IMR-90 (cell line): Measurements from ENCODE around the gene C1QTNF9B. TPM values are rescaled to one million over a fixed set of nuclear protein-coding genes. Genes with fewer than 3 reads are reported as not detected.

Experiments
- ATAC-seq: fragments of 200-7000 bp; cut with Tn5 transposase; 2 replicates; pipeline ENCODE4 v1.9.1; 2020; ENCODE audit warnings: low read depth, mild to moderate bottlenecking, moderate library complexity
- BruUV-seq: library from RNA; stranded (reverse); fragments of 400-500 nt; replicated peaks from 2 replicates; lab custom pipeline; 2021; lab: Mats Ljungman, UMichigan
- CTCF ChIA-PET: fragments of 300-600 bp; formaldehyde crosslinking; extraction: SDS; loops from one replicate; lab custom pipeline; 2021; ENCODE audit warnings: antibody characterized with exemption; lab: Yijun Ruan, JAX
- POLR2A ChIA-PET: fragments of 300-600 bp; sonication (Branson Sonifier 250); formaldehyde crosslinking; loops from one replicate; lab custom pipeline; 2022; ENCODE audit warnings: antibody characterized with exemption; ENCODE audit not compliant: unreplicated experiment; lab: Charles Lee
- DNase-seq: peaks from one replicate; pipeline ENCODE4 v3.0.0; 2013
- H2AFZ ChIP-seq: replicated peaks from 2 replicates; pipeline ENCODE3; 2013; ENCODE audit warnings: low read length, mild to moderate bottlenecking; ENCODE audit not compliant: poor library complexity
- H2AK5ac ChIP-seq: 2 replicates; pipeline ENCODE4 v1.6.1; 2013; ENCODE audit warnings: low read depth, low read length, inconsistent platforms
- H2AK9ac ChIP-seq: replicated peaks from 2 replicates; pipeline ENCODE3; 2013; ENCODE audit warnings: mild to moderate bottlenecking, low read depth, low read length, moderate library complexity; ENCODE audit not compliant: poor library complexity
- H2BK120ac ChIP-seq: 2 replicates; pipeline ENCODE4 v1.6.1; 2013; ENCODE audit warnings: low read depth, low read length, inconsistent platforms
- H2BK15ac ChIP-seq: 3 replicates; pipeline ENCODE4 v1.6.1; 2013; ENCODE audit warnings: low read depth, low read length, inconsistent platforms
- H2BK20ac ChIP-seq: 2 replicates; pipeline ENCODE4 v1.6.1; 2013; ENCODE audit warnings: low read depth, mild to moderate bottlenecking, inconsistent platforms, low read length, moderate library complexity
- H2BK5ac ChIP-seq: 2 replicates; pipeline ENCODE4 v1.6.1; 2013; ENCODE audit warnings: mild to moderate bottlenecking, low read depth, low read length, inconsistent platforms; ENCODE audit not compliant: poor library complexity, severe bottlenecking
- H3K14ac ChIP-seq: replicated peaks from 2 replicates; pipeline ENCODE4 v1.6.1; 2013; ENCODE audit warnings: low read depth, low read length, inconsistent platforms
- H3K18ac ChIP-seq: 2 replicates; pipeline ENCODE4 v1.6.1; 2013; ENCODE audit warnings: low read depth, low read length, control low read depth
- H3K23ac ChIP-seq: 2 replicates; pipeline ENCODE4 v1.6.1; 2013; ENCODE audit warnings: low read depth, low read length, inconsistent platforms
- H3K27ac ChIP-seq: 2 replicates; pipeline ENCODE4 v1.5.1; 2013; ENCODE audit warnings: mild to moderate bottlenecking, control low read depth, low read length; ENCODE audit not compliant: insufficient read depth
- H3K27me3 ChIP-seq: 2 replicates; pipeline ENCODE4 v1.6.1; 2013; ENCODE audit warnings: low read length; ENCODE audit not compliant: control insufficient read depth, insufficient read depth
- H3K36me3 ChIP-seq: 2 replicates; pipeline ENCODE4 v1.6.1; 2013; ENCODE audit warnings: low read length, mixed read lengths; ENCODE audit not compliant: control insufficient read depth, insufficient read depth
- H3K4ac ChIP-seq: 2 replicates; pipeline ENCODE4 v1.6.1; 2013; ENCODE audit warnings: low read depth, low read length, inconsistent platforms
- H3K4me1 ChIP-seq: 2 replicates; pipeline ENCODE4 v1.6.1; 2013; ENCODE audit warnings: low read length, mixed read lengths; ENCODE audit not compliant: control insufficient read depth, insufficient read depth
- H3K4me2 ChIP-seq: 2 replicates; pipeline ENCODE4 v1.6.1; 2013; ENCODE audit warnings: low read depth, mild to moderate bottlenecking, control low read depth, low read length, moderate library complexity
- H3K4me3 ChIP-seq: 2 replicates; pipeline ENCODE4 v1.5.1; 2013; ENCODE audit warnings: low read depth, mild to moderate bottlenecking, control low read depth, low read length, moderate library complexity; ENCODE audit not compliant: insufficient read depth
- H3K56ac ChIP-seq: 2 replicates; pipeline ENCODE4 v1.6.1; 2013; ENCODE audit warnings: low read length, inconsistent platforms; ENCODE audit not compliant: insufficient read depth; ENCODE audit errors: extremely low read depth
- H3K79me1 ChIP-seq, 2 experiments: 2 replicates each; pipeline ENCODE4 v1.6.1; 2013; ENCODE audit warnings: low read length in 2 of 2, inconsistent platforms in 1 of 2, low read depth in 1 of 2
- H3K9ac ChIP-seq: 2 replicates; pipeline ENCODE4 v1.6.1; 2013; ENCODE audit warnings: low read depth, low read length, control low read depth
- H3K9me1 ChIP-seq: 2 replicates; pipeline ENCODE4 v1.6.1; 2013; ENCODE audit warnings: low read length, inconsistent platforms; ENCODE audit not compliant: insufficient read depth
- H3K9me3 ChIP-seq: 2 replicates; pipeline ENCODE4 v1.6.1; 2013; ENCODE audit warnings: low read length; ENCODE audit not compliant: control insufficient read depth, insufficient read depth
- H4K20me1 ChIP-seq: 2 replicates; pipeline ENCODE4 v1.6.1; 2013; ENCODE audit warnings: low read length, inconsistent platforms; ENCODE audit not compliant: insufficient read depth
- H4K5ac ChIP-seq: 2 replicates; pipeline ENCODE4 v1.6.1; 2013; ENCODE audit warnings: mild to moderate bottlenecking, low read depth, low read length, control low read depth
- H4K8ac ChIP-seq, 2 experiments: 2 replicates each; pipeline ENCODE4 v1.6.1; 2013; ENCODE audit warnings: low read depth in 2 of 2, low read length in 2 of 2, control low read depth in 1 of 2, inconsistent platforms in 1 of 2
- H4K91ac ChIP-seq: 2 replicates; pipeline ENCODE4 v1.6.1; 2013; ENCODE audit warnings: low read depth, low read length, inconsistent platforms; ENCODE audit not compliant: insufficient read depth
- ELK1 ChIP-seq: fragments of 150-350 bp; IDR thresholded peaks from 2 replicates; pipeline ENCODE4 v1.6.1; 2016; ENCODE audit warnings: low read depth, mild to moderate bottlenecking, low read length, moderate library complexity, borderline replicate concordance
- MAZ ChIP-seq: IDR thresholded peaks from 2 replicates; pipeline ENCODE4 v1.6.1; 2012; ENCODE audit warnings: low read depth, mild to moderate bottlenecking, low read length, improper control_type of control experiment, moderate library complexity, borderline replicate concordance
- RFX5 ChIP-seq: IDR thresholded peaks from 2 replicates; pipeline ENCODE4 v1.8.0; 2012; ENCODE audit warnings: low read depth, mild to moderate bottlenecking, low read length, moderate library complexity
- WGBS, 2 experiments: methylation state at CpG; one replicate each; pipeline versions ENCODE4 v1.1.5 to v1.1.7; 2013; ENCODE audit warnings: missing lambda C conversion rate in 2 of 2; ENCODE audit not compliant: insufficient read length in 1 of 2; ENCODE audit errors: extremely low coverage in 2 of 2; 5-methylcytosine and 5-hydroxymethylcytosine counted together
- dilution Hi-C: fragments of 300-500 bp; cut with HindIII; formaldehyde crosslinking; loops from one replicate; pipeline ENCODE4 v1.14.3; 2018; ENCODE audit warnings: low sequenced_read_pairs; ENCODE audit not compliant: unreplicated experiment
- in situ Hi-C: fragments of 300-500 bp; cut with MboI; formaldehyde crosslinking; loops from 3 replicates; pipeline ENCODE4 v1.14.3; 2019; ENCODE audit warnings: low sequenced_read_pairs, inconsistent platforms, mixed read lengths
- intact Hi-C: fragments of 100-400 bp; cut with micrococcal nuclease; formaldehyde crosslinking; loops from 2 replicates; pipeline ENCODE4 v1.10.0; 2022
- polyA plus RNA-seq, 3 experiments: library from polyadenylated mRNA; depleted of rRNA; stranded (reverse); fragments of >200 nt; gene quantifications; 2 replicates each; pipeline ENCODE4 v1.2.3, GENCODE V29; 2012; ENCODE audit warnings: low replicate concordance in 1 of 3
- total RNA-seq: library from RNA; depleted of rRNA; stranded (reverse); fragments of >200 nt; gene quantifications from 2 replicates; pipeline ENCODE4 v1.2.3, GENCODE V29; 2012

The C1QTNF9B gene
- total and polyA plus RNA-seq, 2 of the 4 experiments (the other 2 are of a cell fraction): 0.72 to 1.1 TPM

GRCh38 chr13:23858546-23858945 lies 38.8 kb downstream of the C1QTNF9B start:
- Histone ChIP-seq H2AK9ac (no peak overlapping the region), H3K9me1 (peaks cover 3% of the 10 kb centered on the region; the same call in 1 of the 2 replicates), H4K5ac (0 out of 2 replicates have a peak overlapping the region, but pooled peaks have one; percentile 2), H4K8ac (peak overlapping the region in 1 of 2 experiments; percentile 13; a peak in 1 of 4 replicates), H3K18ac (peak overlapping the region; percentile 2; the same call in 1 of the 2 replicates), H4K91ac (no peak overlapping the region), H2AK5ac (no peak overlapping the region), H3K4me1 (peaks cover 7% of the 10 kb centered on the region; the same call in 1 of the 2 replicates), H3K23ac (peak overlapping the region; percentile 79), H2BK5ac (peak overlapping the region; percentile 3), H2BK20ac (peak overlapping the region; percentile 39), H2AFZ (peak overlapping the region; percentile 64), H3K27me3 (no peaks in the 10 kb centered on the region), H3K9ac (no peak overlapping the region), H3K27ac (no peak overlapping the region), H2BK120ac (peak overlapping the region; percentile 47; the same call in 1 of the 2 replicates), H4K20me1 (no peaks in the 10 kb centered on the region), H3K56ac (no peak overlapping the region), H3K79me1 (no peaks in the 10 kb centered on the region), H3K9me3 (no peaks in the 10 kb centered on the region), H2BK15ac (no peak overlapping the region), H3K4me2 (no peak overlapping the region), H3K36me3 (peaks cover 10% of the 10 kb centered on the region), H3K4ac (peak overlapping the region; percentile 28; the same call in 1 of the 2 replicates), H3K4me3 (no peak overlapping the region), H3K14ac (peak overlapping the region; percentile 57)
- dilution Hi-C loops (no loop called here), intact Hi-C loops (no loop called here), in situ Hi-C loops (no loop called here)
- CTCF ChIA-PET: interaction anchor here (0.6 to 0.9 kb wide), 2 partner anchors 141 to 402 kb away, joined by 4 read pairs; no protein-coding TSS in a partner anchor
- TF ChIP-seq RFX5 (no peak), MAZ (no peak), ELK1 (no peak)
- no TSS peak for BruUV-seq
- POLR2A ChIA-PET: no interaction called here
- peak; percentile 43 for DNase-seq
- 0% methylated on average over 1 of the region's 5 CpGs; no CpG with 5 or more reads in 1 of the 2 experiments for WGBS, 2 experiments
- peak; percentile 56; the same call in 1 of the 2 replicates for ATAC-seq
